GM18909 (cell line): ENCODE results near the gene ACTR2.
"Not testable (repeated sequence)": the region's sequence is repeated elsewhere in the genome, so short reads cannot be mapped to it uniquely, and the experiment has no call there.

Experiments
- ATAC-seq: cut with Tn5 transposase; IDR thresholded peaks from one replicate; pipeline ENCODE4 v1.9.1; 2021; ENCODE audit warnings: mild to moderate bottlenecking; ENCODE audit not compliant: unreplicated experiment, poor library complexity

ACTR2 gene

DNA sequence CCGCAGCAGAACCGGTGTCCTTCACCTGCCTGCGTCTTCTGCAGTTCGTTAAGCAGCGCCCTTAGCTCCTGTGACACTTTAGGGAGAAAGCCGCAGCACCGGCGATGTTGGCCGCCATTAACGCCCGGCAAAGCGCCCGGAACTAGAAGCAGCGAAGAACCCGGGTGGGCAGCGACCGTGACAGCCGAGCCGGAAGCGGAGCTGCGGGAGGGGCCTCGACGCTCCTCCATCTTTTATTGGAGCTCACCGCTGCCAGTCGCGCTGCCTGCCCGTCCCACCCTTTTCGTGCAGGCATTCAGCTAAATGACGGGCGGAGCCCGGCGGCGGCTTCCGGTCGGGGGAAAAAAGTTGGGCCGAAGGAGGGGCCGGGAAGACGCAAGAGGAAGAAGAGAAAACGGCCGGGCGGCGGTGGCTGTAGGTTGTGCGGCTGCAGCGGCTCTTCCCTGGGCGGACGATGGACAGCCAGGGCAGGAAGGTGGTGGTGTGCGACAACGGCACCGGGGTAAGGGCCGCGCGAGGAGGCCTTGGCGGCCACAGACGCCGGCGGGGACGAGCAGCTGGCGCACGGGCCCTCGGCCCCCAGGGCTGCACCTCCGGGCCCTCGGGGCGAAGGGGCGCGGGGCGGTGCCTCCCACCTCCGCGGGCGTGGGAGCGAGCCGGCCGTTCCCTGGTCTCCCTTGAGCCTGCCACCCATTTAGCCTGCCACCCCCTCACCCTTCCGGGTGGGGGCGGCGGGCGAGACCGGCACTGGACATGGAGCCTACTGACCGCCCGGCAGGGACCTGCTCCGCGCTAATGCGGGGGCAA, at the start of gene ACTR2:
Gene ACTR2 (plus strand): TSS at position 376 of the 807 bp plus-strand sequence. CDS start 79 bp downstream, at position 455.
- peak; percentile 88 for ATAC-seq

DNA sequence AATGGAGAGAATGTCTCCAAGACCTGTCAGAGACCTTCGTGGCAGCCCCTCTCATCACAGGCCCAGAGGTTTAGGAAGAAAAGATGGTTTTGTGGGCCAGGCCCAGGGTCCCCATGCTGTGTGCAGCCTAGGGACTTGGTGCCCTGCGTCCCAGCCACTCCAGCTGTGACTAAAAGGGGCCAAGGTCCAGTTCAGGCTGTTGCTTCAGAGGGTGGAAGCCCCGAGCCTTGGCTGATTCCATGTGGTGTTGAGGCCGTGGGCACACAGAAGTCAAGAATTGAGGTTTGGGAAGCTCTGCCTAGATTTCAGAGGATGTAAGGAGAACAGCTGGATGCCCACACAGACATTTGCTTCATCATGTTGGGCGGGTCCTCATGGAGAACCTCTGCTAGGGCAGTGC, 45.1 kb upstream of the ACTR2 start:
- no peak for ATAC-seq

DNA sequence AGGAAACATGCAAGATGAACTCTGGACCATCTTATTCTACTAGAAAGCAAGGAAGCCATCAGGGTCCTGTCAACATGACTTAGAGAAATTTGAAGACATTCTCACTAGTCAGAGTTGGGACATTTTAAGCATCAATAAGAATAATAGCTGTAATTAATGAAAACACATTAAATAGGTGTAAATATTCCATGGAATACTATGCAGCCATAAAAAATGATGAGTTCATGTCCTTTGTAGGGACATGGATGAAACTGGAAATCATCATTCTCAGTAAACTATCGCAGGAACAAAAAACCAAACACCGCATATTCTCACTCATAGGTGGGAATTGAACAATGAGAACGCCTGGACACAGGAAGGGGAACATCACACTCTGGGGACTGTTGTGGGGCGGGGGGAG, 44.2 kb upstream of the ACTR2 start:
- not testable (repeated sequence) for ATAC-seq

DNA sequence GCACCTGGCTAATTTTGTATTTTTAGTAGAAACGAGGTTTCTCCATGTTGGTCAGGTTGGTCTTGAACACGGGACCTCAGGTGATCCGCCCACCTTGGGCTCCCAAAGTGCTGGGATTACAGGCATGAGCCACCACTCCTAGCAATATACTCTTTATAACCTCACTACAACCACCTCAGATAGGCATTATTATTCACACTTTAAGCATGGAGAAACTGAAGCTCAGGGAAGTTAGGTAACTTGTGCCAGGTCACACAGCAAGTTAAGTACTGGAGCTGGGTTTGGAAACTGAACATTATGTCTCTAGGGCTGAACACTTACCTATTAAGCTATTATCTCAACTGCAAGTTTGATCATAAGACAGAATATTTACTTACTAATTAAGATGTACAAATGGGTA, 42.6 kb upstream of the ACTR2 start:
- ATAC-seq = no peak

DNA sequence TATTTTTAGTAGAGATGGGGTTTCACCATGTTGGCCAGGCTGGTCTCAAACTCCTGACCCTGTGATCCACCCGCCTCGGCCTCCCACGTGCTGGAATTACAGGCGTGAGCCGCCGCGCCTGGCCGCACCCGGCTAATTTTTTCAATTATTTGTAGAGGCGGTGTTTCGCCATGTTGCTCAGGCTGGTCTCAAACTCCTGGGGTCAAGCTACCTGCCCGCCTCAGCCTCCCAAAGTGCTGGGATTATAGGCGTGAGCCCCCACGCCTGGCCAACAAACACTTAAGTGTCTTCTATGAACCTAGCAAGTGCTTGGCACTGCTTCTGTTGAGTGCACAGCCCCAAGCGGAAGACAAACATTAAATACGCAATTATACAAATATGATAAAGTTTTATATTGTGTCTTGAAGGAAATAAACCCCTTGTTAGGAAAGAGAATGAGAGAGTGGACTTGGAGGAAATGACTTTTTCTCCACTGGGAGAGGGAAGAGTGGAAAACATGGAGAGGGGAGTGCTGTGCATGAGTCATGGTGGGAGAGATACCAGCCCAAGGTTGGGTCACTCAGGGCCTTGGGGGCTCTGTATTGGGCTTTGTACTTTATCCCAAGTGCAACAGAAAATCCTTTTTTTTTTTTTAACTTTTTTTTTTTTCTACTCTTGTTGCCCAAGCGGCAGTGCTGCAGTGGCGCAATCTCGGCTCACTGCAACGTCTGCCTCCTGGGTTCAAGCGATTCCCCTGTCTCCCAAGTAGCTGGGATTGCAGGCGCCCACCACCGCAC, 41.4 kb upstream of the ACTR2 start:
- ATAC-seq = no peak

DNA sequence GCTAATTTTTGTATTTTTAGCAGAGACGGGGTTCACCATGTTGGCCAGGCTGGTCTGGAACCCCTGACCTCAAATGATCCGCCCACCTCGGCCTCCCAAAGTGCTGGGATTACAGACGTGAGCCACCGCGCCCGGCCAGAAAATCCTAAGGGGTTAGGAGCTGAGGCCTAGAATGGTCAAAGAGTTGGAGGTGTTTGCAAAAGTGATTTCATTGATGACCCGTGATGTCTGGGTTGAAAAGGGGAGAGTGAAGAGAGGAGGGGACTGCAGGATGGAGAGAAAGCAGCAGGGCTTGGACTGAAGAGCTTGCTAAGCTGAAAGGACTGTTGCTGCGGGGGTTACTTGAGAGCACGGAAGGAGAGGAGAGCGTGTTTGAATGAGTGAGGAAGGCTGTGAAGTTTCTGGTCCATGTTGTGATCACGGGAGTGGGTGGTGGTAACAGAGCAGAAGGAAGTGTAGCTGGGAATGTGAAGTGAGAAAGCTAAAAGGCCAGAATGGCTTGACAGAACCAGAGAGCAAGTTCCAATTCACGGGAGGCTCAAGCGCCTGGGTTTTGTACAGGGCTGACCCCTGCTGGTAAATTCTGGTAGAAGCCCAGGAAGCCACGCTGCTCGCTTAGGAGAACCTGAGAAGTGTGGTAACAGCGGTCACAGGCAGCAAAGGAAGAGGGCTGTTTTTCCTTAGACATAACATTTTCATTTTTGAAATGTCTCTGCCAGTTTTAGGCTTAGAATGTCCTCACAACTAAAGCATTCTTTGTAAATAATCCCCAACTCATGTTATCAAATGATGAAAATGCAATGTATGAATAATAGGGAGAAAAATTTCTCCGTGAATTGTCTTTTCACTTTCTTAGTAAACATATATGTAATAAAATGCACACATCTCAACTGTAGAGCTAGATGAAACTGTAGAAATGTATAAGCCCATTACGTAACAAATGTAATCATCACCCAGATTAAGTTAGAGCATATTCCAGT, 40.5 kb upstream of the ACTR2 start:
- peak; percentile 76 for ATAC-seq

DNA sequence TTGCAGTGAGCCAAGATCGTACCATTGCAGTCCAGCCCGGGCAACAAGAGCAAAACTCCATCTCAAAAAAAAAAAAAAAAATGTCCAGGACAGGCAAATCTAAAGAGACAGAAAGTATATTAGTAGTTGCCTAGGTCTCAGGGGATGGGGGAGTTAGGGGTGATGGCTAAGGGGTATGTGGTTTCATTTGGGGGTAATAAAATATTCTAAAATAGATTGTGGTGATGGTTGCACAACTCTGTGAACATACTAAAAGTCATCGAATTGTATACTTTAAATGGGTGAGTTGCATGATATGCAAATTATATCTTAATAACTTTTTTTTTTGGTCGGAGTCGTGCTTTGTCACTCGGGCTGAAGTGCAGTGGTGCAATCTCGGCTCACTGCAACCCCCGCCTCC, 34.2 kb upstream of the ACTR2 start:
- ATAC-seq = no peak

DNA sequence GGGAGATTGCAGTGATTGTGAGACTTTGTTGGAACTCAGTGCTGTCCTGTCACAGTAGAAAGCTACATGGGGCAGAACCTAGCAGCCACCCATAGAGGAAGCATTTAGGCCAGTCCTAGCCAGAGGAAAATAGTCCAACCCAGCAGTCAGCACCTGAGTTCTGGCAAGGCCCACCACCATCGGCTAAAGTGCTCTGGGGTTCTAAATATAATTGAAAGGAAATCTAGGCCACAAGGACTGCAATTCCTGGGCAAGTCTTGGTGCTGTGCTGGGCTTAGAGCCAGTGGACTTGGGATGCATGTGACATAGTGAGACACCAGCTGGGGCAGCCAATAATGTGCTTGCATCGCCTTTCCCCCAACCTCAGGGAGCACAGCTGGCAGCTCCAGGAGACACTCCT, 28.9 kb upstream of the ACTR2 start:
- no peak for ATAC-seq

DNA sequence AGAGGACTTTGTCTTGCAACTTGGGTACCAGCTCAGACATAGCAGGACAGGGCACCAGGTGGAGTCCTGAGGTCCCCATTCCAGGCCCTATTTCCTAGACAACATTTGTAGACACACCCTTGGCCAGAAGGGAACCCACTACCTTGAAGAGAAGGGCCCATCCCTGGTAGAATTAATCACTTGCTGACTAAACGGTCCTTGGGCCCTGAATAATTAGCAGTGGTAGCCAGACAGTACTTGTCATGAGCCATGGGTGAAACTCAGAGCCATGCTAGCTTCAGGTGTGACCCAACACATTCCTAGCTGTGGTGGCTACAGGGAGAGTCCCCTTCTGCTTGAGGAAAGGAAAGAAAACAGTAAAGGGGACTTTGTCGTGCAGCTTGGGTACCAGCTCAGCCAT, 28.5 kb upstream of the ACTR2 start:
- ATAC-seq = no peak

DNA sequence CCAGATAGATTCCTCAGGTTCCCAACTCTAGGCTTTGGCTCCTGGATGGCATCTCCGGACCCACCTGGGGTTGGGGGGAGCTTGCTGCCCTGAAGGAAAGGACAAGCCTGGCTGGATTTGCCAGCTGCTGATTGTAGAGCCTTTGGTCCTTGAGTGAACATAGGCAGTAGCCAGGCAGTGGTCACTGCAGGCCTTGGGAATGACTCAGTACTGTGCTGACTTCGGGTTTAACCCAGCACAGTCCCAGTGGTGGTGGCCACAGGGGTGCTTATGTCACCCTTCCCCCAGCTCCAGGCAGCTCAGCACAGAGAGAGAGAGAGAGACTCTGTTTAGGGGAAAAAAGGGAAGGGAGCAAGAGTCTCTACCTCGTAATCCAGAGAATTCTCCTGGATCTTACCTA, 27.7 kb upstream of the ACTR2 start:
- no peak for ATAC-seq

DNA sequence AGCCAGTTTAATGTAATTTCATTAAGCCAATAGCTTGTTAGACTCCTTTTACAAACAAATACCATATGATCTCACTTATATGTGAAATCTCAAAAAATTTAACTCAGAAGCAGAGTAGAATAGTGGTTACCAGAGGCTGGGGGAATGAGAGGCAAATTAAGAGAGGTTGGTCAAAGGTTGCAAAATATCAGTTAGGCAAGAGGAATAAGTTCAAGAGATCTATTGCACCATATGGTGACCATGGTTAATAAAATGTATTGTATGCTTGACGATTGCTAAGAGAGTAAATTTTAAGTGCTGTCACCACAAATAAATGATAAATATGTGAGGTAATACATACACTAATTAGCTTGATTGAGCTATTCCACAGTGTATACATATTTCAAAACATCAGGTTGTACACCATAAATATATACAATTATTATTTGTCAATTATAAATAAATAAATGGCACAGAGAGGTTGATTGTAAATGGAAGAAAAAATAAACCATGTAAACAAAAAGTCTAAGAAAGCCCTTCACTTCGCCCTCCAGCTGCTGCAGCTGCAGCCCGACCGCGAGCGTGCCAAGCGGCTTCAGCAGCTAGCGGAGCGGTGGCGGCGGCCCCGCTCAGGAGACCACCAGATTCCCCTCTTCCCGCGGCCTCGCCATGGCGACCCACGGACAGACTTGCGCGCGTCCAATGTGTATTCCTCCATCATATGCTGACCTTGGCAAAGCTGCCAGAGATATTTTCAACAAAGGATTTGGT, 23.0 kb upstream of the ACTR2 start:
- no peak for ATAC-seq

DNA sequence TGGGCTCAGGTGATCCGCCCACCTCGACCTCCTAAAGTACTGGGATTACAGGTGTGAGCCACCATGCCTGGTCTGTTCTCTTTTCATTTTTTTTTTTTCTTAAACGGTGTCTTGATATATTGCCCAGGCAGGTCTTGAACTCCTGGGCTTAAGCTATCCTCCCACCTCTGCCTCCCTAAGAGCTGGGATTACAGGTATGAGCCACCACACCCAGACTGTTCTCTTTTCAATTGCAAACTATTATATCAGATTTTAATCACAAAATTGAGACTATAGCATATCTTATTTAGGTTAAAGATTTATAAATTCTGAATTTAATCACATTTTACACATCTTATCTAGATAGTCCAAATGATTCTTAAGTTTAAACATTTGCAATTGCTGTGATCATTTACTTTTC, 15.5 kb upstream of the ACTR2 start:
- no peak for ATAC-seq

DNA sequence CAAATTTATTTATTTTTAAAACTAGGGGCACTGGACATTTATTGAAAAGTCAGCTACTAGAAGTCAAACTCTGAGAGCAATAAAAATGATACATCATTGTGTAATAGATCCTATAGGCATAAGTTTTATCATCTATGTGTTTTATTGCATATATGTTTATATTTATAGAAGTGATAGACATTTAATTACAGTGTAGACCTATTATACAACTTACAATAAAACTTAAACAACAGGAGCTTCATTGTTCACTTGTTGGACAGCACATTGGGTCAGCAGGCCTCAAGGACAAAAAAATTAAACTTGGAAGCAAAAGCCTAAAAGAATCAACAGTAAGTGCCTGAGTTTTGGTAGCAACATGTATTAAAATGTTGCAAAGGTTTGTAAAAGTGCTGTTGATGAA, 15.0 kb upstream of the ACTR2 start:
- no peak for ATAC-seq

DNA sequence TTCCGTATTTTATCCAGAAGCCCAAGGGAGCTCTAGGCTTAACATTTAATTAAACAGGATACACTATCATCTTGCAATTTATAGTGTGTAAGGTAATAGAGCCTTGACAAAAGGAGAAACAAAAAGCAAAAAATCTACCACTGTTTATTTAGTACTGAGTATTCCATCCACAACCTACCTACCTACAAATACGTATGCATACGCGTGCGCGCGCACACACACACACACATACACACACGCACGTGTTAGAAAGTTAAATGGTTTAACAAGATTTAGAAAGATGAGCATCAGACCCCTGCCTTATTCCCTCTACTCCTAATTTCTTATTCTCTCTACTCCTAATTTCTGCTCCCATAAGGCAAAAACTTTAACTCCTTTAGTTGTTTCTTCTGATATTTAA, 14.6 kb upstream of the ACTR2 start:
- no peak for ATAC-seq

DNA sequence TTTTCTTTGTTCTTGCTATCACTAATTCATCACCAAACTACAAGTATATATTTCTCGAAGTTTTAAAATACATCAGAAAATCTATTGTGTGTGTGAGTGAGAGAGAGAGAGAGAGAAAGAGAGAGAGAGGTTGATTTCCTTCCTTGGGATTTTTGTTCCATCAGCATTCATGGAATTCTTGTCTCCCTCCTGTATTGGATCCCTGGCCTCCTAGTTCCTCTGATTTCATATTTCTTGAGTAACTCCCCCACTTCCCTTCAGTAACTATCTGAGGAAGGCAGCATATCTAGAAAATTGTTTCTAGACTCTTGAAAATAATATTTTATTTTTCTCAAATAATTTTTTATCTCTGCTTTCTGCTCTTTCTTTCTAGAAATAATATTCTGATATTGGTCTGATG, 13.3 kb upstream of the ACTR2 start:
- ATAC-seq = no peak

DNA sequence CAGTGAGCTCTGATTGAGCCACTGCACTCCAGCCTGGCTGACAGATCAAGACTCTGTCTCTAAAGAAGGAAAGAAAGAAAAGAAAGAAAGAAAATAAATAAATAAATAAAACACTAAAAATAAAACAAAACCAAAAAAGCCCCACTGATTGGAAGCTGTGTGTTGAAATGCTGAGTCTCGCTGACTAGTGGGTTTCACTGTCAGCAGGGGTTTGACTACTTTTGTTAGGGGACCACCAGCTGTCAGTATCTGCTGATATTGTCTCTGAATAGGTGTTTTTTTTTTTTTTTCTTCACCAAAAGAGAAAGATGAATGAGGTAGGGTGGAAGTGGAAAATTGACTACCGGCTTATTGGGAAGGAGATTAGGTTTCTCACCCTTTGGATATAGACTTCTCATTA, 12.8 kb upstream of the ACTR2 start:
- no peak for ATAC-seq

DNA sequence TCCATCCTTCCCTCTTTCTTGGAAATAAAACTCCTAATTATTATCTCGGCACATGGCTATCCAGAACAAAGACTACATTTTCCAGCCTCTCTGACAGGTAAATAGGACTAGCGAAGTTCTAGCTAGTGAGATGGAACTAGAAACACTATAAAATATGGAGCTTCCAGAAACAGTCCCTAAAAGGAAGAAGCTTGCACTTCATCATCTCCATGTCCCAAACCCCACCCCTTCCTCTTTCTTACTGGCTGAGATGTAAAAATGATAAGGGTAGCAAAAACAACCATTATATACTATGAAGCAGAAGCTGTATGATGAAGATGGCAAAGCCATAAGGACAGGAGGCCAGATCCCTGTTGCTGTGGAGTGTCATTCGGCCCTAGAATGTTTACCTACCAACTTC, 11.7 kb upstream of the ACTR2 start:
- no peak for ATAC-seq

DNA sequence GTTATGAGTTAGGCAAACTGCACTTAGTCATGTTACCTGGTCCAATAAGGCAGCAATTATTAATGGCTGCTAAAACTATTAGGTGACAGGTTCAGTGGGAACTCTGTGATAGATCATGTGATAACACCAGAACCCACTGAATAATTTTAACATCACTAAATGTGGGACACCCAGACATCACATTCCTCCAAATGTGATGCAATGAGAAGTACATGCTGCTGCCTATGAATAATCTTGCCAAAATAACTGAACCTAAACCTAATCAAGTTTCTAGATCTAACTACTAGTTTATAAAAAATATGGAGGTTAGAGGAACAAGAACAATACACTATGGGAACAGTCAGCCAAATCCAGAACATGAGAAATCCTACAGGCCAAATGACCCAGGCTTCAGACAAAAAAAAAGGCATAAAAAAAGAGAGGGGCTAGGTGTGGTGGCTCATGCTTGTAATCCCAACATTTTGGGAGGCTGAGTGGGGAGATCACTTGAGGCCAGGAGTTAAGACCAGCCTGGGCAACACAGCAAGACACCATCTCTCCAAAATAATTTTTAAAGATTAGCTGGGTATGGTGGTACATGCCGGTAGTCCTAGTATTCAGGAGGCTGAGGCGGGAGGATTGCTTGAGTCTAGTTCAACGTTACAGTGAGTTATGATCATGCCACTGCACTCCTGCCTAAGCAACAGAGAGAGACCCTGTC, 7.0 kb upstream of the ACTR2 start:
- no peak for ATAC-seq

DNA sequence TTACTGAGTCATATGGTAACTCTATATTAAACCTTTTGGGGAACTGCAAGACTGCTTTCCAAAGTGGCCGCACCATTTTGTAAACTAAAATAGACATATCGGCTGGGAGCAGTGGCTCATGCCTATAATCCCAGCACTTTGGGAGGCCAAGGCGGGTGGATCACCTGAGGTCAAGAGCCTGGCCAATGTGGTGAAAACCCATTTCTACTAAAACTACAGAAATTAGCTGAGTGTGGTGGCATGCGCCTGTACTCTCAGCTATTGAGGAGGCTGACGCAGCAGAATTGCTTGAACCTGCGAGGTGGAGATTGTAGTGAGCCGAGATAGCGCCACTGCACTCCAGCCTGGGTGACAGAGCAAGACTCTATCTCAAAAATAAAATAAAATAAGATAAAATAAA, 6.4 kb upstream of the ACTR2 start:
- ATAC-seq = not testable (repeated sequence)
